ENCODE data around the gene SUOX.
"Not testable (repeated sequence)": the region's sequence is repeated elsewhere in the genome, so short reads cannot be mapped to it uniquely, and the experiment has no call there.

- not testable (repeated sequence) for TF ChIP-seq MXI1 (IDR thresholded peaks at IDR 0.05; ENCODE audit: borderline replicate concordance, low read depth, low read length); ELK1 (IDR thresholded peaks at IDR 0.05; ENCODE audit: borderline replicate concordance, low read depth, low read length); POLR2A (IDR thresholded peaks at IDR 0.05; ENCODE audit: low read depth, low read length); RFX5 (IDR thresholded peaks at IDR 0.05; ENCODE audit: low read depth, low read length)
Observed at GRCh38 chr12:55999522-55999921, 2.4 kb downstream of the SUOX start.

Measured in IMR-90 (cell line).